PC-3 (cell line): ENCODE measurements around the gene PLA2G15. TPM values are rescaled to one million over a fixed set of nuclear protein-coding genes. Genes with fewer than 3 reads are reported as not detected.

Source experiments
- ATAC-seq: fragments of 200-7000 bp; cut with Tn5 transposase; 2 replicates; pipeline ENCODE4 v1.9.1; 2020; ENCODE audit warnings: mild to moderate bottlenecking, moderate library complexity
- BruUV-seq: library from RNA; stranded (reverse); fragments of 400-500 nt; replicated peaks from 2 replicates; lab custom pipeline; 2021; lab: Mats Ljungman, UMichigan
- CTCF ChIA-PET: fragments of 300-600 bp; sonication (Branson Sonifier 250); formaldehyde crosslinking; loops from one replicate; lab custom pipeline; 2022; ENCODE audit warnings: antibody characterized with exemption; lab: Charles Lee
- POLR2A ChIA-PET: fragments of 300-600 bp; sonication (Branson Sonifier 250); formaldehyde crosslinking; loops from one replicate; lab custom pipeline; 2022; ENCODE audit warnings: antibody characterized with exemption; ENCODE audit not compliant: unreplicated experiment; lab: Charles Lee
- DNase-seq: peaks from one replicate; pipeline ENCODE4 v3.0.0-alpha.2; 2015
- H2AFZ ChIP-seq: fragments of 300-600 bp; sonication (generic); 2 replicates; pipeline ENCODE4 v1.6.0; 2016; ENCODE audit warnings: antibody characterized with exemption, low read length
- H3F3A ChIP-seq: fragments of 300-600 bp; sonication (generic); one replicate; pipeline ENCODE4 v1.6.0; 2017; ENCODE audit warnings: antibody characterized with exemption, low read length, control low read depth, mild to moderate bottlenecking; ENCODE audit not compliant: unreplicated experiment
- H3K27ac ChIP-seq: fragments of 300-600 bp; sonication (generic); 2 replicates; pipeline ENCODE4 v1.5.1; 2016; ENCODE audit warnings: mild to moderate bottlenecking, low read length
- H3K27me3 ChIP-seq: fragments of 300-600 bp; sonication (generic); 2 replicates; pipeline ENCODE4 v1.6.1; 2016; ENCODE audit warnings: low read length, mixed read lengths
- H3K36me3 ChIP-seq: fragments of 300-600 bp; sonication (generic); 2 replicates; pipeline ENCODE4 v1.6.1; 2016; ENCODE audit warnings: low read depth, mixed run types, low read length, mixed read lengths
- H3K4me1 ChIP-seq: fragments of 300-600 bp; sonication (generic); 2 replicates; pipeline ENCODE4 v1.5.1; 2016; ENCODE audit warnings: low read length; ENCODE audit not compliant: insufficient read depth
- H3K4me2 ChIP-seq: fragments of 300-600 bp; sonication (generic); 2 replicates; pipeline ENCODE4 v1.6.0; 2016; ENCODE audit warnings: low read length
- H3K4me3 ChIP-seq: fragments of 300-600 bp; sonication (generic); 2 replicates; pipeline ENCODE4 v1.5.1; 2016; ENCODE audit warnings: mild to moderate bottlenecking, low read length, mixed read lengths
- H3K79me2 ChIP-seq: fragments of 300-600 bp; sonication (generic); 2 replicates; pipeline ENCODE4 v1.6.1; 2017; ENCODE audit warnings: low read length, mixed read lengths
- H3K9ac ChIP-seq: fragments of 300-600 bp; sonication (generic); 2 replicates; pipeline ENCODE4 v1.6.0; 2016; ENCODE audit warnings: mild to moderate bottlenecking, low read length
- H3K9me2 ChIP-seq: fragments of 300-600 bp; sonication (generic); replicated peaks from 2 replicates; pipeline ENCODE4 v1.6.1; 2016; ENCODE audit warnings: mixed run types, low read length, mixed read lengths
- H3K9me3 ChIP-seq: fragments of 300-600 bp; sonication (generic); 2 replicates; pipeline ENCODE4 v1.6.1; 2016; ENCODE audit warnings: low read length, mixed read lengths
- H4K20me1 ChIP-seq: fragments of 300-600 bp; sonication (generic); 2 replicates; pipeline ENCODE4 v1.6.1; 2016; ENCODE audit warnings: low read length, mixed read lengths
- EZH2 ChIP-seq: fragments of 300-600 bp; sonication (generic); IDR thresholded peaks from one replicate; pipeline ENCODE4 v1.6.1; 2017; ENCODE audit warnings: antibody characterized with exemption, mild to moderate bottlenecking, low read length; ENCODE audit not compliant: unreplicated experiment
- EZH2phosphoT487 ChIP-seq: fragments of 300-600 bp; sonication (generic); IDR thresholded peaks from 2 replicates; pipeline ENCODE4 v1.6.1; 2018; ENCODE audit warnings: mild to moderate bottlenecking, antibody characterized with exemption, low read length, borderline replicate concordance
- intact Hi-C: fragments of 100-400 bp; cut with micrococcal nuclease; formaldehyde crosslinking; loops from 2 replicates; pipeline ENCODE4 v1.9.0; 2023
- total RNA-seq: library from RNA; depleted of rRNA; stranded (reverse); fragments of >200 nt; gene quantifications from 2 replicates; pipeline ENCODE4 v1.2.3, GENCODE V29; 2014
- TF ChIP-seq, protein P1 (sequence below): fragments of 300-600 bp; sonication (generic); conservative IDR thresholded peaks from 2 replicates; pipeline ENCODE4 v1.5.1; 2017; ENCODE audit warnings: antibody characterized with exemption, low read depth, mild to moderate bottlenecking, low read length

Gene PLA2G15
- total RNA-seq, 1 experiment from 2014 or later, result 16.4 TPM

DNA sequence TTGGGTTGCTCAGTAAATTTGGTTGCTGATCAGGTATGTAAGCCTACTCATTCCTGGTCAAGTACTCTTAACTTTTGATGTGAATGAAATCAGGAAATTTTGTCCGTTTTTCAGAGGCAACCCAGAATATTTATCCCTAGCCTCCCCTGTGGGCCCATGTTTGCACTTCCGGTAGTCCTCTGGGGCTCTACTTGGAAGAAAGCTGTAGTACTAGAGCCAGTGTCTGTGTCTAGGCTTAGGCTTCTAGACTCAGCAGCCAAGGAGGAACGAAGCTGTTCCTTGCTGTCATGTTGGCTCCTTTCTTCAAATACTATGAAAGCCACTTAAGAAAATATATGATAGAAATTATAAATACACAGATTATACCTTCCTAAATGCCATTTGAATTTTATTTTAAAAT lies 30.4 kb upstream of the PLA2G15 start:
- Histone ChIP-seq H3K27ac (no peak overlapping the region), H3K36me3 (no peaks in the 10 kb centered on the region), H3K4me3 (no peak overlapping the region), H3K9me2 (no peaks in the 10 kb centered on the region), H3K79me2 (no peaks in the 10 kb centered on the region), H4K20me1 (no peaks in the 10 kb centered on the region), H3K27me3 (no peaks in the 10 kb centered on the region), H2AFZ (no peak overlapping the region), H3K9ac (no peak overlapping the region), H3K9me3 (no peaks in the 10 kb centered on the region), H3K4me2 (no peak overlapping the region), H3K4me1 (no peaks in the 10 kb centered on the region), H3F3A (no peaks in the 10 kb centered on the region)
- TF ChIP-seq, protein P1, sequence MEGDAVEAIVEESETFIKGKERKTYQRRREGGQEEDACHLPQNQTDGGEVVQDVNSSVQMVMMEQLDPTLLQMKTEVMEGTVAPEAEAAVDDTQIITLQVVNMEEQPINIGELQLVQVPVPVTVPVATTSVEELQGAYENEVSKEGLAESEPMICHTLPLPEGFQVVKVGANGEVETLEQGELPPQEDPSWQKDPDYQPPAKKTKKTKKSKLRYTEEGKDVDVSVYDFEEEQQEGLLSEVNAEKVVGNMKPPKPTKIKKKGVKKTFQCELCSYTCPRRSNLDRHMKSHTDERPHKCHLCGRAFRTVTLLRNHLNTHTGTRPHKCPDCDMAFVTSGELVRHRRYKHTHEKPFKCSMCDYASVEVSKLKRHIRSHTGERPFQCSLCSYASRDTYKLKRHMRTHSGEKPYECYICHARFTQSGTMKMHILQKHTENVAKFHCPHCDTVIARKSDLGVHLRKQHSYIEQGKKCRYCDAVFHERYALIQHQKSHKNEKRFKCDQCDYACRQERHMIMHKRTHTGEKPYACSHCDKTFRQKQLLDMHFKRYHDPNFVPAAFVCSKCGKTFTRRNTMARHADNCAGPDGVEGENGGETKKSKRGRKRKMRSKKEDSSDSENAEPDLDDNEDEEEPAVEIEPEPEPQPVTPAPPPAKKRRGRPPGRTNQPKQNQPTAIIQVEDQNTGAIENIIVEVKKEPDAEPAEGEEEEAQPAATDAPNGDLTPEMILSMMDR, result no peak
- TF ChIP-seq EZH2 (no peak), EZH2phosphoT487 (no peak)
- ATAC-seq (no peak), DNase-seq (no peak)
- intact Hi-C loops, result no loop called here
- ChIA-PET CTCF (no interaction called here), POLR2A (no interaction called here)
- no TSS peak for BruUV-seq

DNA sequence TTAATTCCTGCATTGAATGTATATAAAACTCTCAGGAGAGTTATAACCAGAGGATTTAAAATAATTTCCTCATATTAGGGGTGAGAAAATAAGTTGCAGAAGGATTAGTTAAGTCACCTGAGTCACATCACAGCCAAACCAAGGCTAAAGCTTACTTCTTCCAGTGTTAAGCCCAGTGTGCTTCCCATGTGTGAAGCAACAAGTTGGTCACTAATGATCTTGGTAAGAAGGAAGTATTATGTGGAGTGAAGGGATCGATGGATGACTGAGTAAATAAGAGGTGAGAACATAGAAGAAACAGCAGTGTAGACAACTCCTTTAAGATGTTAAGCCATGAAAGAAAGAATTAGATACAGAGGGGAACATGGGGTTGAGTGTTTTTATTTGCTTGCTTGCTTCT lies 29.9 kb upstream of the PLA2G15 start:
- Histone ChIP-seq H3K9ac (no peak overlapping the region), H3K27ac (no peak overlapping the region), H3F3A (no peaks in the 10 kb centered on the region), H3K9me3 (no peaks in the 10 kb centered on the region), H3K36me3 (no peaks in the 10 kb centered on the region), H3K79me2 (no peaks in the 10 kb centered on the region), H2AFZ (no peak overlapping the region), H3K4me3 (no peak overlapping the region), H4K20me1 (no peaks in the 10 kb centered on the region), H3K4me1 (no peaks in the 10 kb centered on the region), H3K27me3 (no peaks in the 10 kb centered on the region), H3K4me2 (no peak overlapping the region), H3K9me2 (no peaks in the 10 kb centered on the region)
- BruUV-seq, result no TSS peak
- TF ChIP-seq EZH2phosphoT487 (no peak), EZH2 (no peak)
- TF ChIP-seq, protein P1, result no peak
- ATAC-seq, result no peak
- intact Hi-C loops, result no loop called here
- no peak for DNase-seq
- POLR2A ChIA-PET, result no interaction called here
- CTCF ChIA-PET, result no interaction called here

DNA sequence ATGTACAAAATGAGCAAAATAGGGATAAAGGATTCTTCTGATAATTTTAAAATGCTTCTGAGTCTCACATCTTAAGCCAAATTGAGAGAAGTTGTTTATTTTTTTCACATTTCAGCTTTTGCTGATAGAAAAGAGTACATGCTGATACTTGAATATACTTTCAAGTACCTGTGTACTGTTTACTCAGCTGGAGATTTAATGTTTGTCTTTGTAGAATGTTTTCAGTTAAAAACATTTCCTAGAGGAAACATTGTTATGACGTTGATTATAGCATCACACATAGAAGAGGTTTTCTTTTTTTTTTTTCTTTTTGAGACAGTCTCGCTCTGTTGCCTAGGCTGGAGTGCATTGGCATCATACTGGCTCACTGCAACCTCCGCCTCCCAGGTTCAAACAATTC lies 28.9 kb upstream of the PLA2G15 start:
- no TSS peak for BruUV-seq
- Histone ChIP-seq H2AFZ (no peak overlapping the region), H3K36me3 (no peaks in the 10 kb centered on the region), H3K4me3 (no peak overlapping the region), H3K79me2 (no peaks in the 10 kb centered on the region), H3K9ac (no peak overlapping the region), H3K4me1 (no peaks in the 10 kb centered on the region), H3K9me3 (no peaks in the 10 kb centered on the region), H3K4me2 (no peak overlapping the region), H4K20me1 (no peaks in the 10 kb centered on the region), H3K27me3 (no peaks in the 10 kb centered on the region), H3K27ac (no peak overlapping the region), H3K9me2 (no peaks in the 10 kb centered on the region), H3F3A (no peaks in the 10 kb centered on the region)
- TF ChIP-seq, protein P1, result no peak
- TF ChIP-seq EZH2, result no peak
- no peak for TF ChIP-seq EZH2phosphoT487
- POLR2A ChIA-PET, result interaction anchor here (0.6 kb wide), 1 partner anchor 130 kb away, joined by 13 read pairs; no protein-coding TSS in a partner anchor
- CTCF ChIA-PET, result no interaction called here
- intact Hi-C loops, result no loop called here
- DNase-seq, result no peak
- ATAC-seq, result no peak
